Right lobe of liver (tissue), 6 donors: ENCODE data around the gene CCDC178. TPM values are rescaled to one million over a fixed set of nuclear protein-coding genes. Genes with fewer than 3 reads are reported as not detected.

Source experiments
- ATAC-seq, 4 donors: fragments of 200-7000 bp; cut with Tn5 transposase; one replicate each; pipeline ENCODE4 v1.9.1; 2020; ENCODE audit warnings: mild to moderate bottlenecking in 4 of 4, moderate library complexity in 4 of 4
- DNase-seq, 3 donors: peaks; one replicate each; pipeline ENCODE4 v3.0.0-alpha.2; 2020
- H3K27ac ChIP-seq, 3 donors: fragments of 200-600 bp; one replicate each; pipeline ENCODE4 v1.8.0; 2022
- H3K27me3 ChIP-seq, 2 donors: fragments of 200-600 bp; one replicate each; pipeline ENCODE4 v1.8.0; 2022
- H3K36me3 ChIP-seq, 4 donors: fragments of 200-600 bp; sonication (generic) in 1 of 4; one replicate each; pipeline versions ENCODE4 v1.5.1 to v1.8.0; 2017 to 2022; ENCODE audit warnings: control low read depth in 1 of 4
- H3K4me1 ChIP-seq, 4 donors: fragments of 200-600 bp; sonication (generic) in 1 of 4; one replicate each; pipeline versions ENCODE4 v1.5.1 to v1.8.0; 2017 to 2022; ENCODE audit warnings: control low read depth in 1 of 4
- H3K4me3 ChIP-seq, 3 donors: fragments of 200-600 bp; one replicate each; pipeline ENCODE4 v1.8.0; 2022
- H3K9me3 ChIP-seq, 4 donors: fragments of 200-600 bp; sonication (generic) in 1 of 4; one replicate each; pipeline versions ENCODE4 v1.5.1 to v1.8.0; 2017 to 2022; ENCODE audit warnings: control low read depth in 1 of 4
- POLR2A ChIP-seq: fragments of 450-650 bp; IDR thresholded peaks from one replicate; pipeline ENCODE4 v1.6.1; 2017; ENCODE audit warnings: antibody characterized with exemption, mild to moderate bottlenecking
- whole genome bisulfite sequencing: methylation state at CpG from one replicate; pipeline ENCODE4 v1.1.6; 2018; ENCODE audit warnings: low coverage, low lambda C conversion rate; ENCODE audit not compliant: insufficient coverage; ENCODE audit errors: missing lambda C conversion rate; 5-methylcytosine and 5-hydroxymethylcytosine counted together
- intact Hi-C, 2 donors: fragments of 100-400 bp; cut with DNase I; formaldehyde crosslinking; loops; one replicate each; pipeline versions ENCODE4 v1.11.2 to v1.14.1; 2022
- total RNA-seq, 6 experiments: library from RNA; depleted of rRNA in 2 of 6; stranded (reverse); fragments of >200 nt in 2 of 6; fragmentation: NEBNext Ultra II Directional in 3 of 6; extraction: Animal tissue kit (Norgen Biotek cat#: 25700) in 3 of 6; gene quantifications; one replicate each; pipeline versions ENCODE4 v1.1.0 to v1.2.4, GENCODE V29; 2016 to 2023
- TF ChIP-seq, protein P1 (sequence below), 4 donors: fragments of 200-600 bp in 3 of 4; fragments of 450-650 bp in 1 of 4; IDR thresholded peaks; one replicate each; pipeline versions ENCODE4 v1.5.1 to v1.8.0; 2016 to 2022; ENCODE audit warnings: antibody characterized with exemption in 4 of 4, mild to moderate bottlenecking in 2 of 4
- donor health status: DM: no; HTN: yes; CAD: no.
- donor health status: DM: no; HTN: no; CAD: no.
- donor health status: DM: no; HTN: no; CAD: no.
- donor health status: DM: no; HTN: yes; CAD: no.
- donor health status: DM: no; HTN: yes; CAD: no.

Gene CCDC178
- total RNA-seq, 6 experiments from 2014 or later = not detected

DNA sequence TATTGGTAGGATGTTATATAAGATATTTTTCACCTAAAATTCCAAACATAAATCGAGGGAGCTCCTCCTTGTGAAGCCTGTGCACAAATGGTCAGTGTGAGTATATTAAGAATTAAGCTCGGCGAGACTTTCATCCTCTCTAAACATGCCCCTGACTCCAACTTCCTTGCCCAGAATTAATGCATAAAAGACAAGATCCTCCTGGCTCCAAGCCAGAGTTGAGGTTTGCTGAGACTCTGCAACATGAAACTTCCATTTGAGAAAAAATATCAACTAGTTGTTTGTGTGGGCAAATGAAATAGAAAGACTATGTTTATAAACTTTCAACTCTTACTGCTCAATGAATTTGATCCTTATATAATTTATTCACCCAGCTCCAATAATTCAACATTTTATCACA, 68.1 kb downstream of the CCDC178 start:
- TF ChIP-seq POLR2A = no peak
- H3K4me3 ChIP-seq = no peak overlapping the region
- intact Hi-C loops = no loop called here
- no peak for DNase-seq
- H3K36me3 ChIP-seq = no peaks in the 10 kb centered on the region
- H3K27ac ChIP-seq = no peak overlapping the region
- no peaks in the 10 kb centered on the region for H3K27me3 ChIP-seq
- 35% methylated on average over 3 of the region's 3 CpGs for WGBS
- no peaks in the 10 kb centered on the region for H3K4me1 ChIP-seq
- H3K9me3 ChIP-seq = no peaks in the 10 kb centered on the region
- no peak for ATAC-seq

DNA sequence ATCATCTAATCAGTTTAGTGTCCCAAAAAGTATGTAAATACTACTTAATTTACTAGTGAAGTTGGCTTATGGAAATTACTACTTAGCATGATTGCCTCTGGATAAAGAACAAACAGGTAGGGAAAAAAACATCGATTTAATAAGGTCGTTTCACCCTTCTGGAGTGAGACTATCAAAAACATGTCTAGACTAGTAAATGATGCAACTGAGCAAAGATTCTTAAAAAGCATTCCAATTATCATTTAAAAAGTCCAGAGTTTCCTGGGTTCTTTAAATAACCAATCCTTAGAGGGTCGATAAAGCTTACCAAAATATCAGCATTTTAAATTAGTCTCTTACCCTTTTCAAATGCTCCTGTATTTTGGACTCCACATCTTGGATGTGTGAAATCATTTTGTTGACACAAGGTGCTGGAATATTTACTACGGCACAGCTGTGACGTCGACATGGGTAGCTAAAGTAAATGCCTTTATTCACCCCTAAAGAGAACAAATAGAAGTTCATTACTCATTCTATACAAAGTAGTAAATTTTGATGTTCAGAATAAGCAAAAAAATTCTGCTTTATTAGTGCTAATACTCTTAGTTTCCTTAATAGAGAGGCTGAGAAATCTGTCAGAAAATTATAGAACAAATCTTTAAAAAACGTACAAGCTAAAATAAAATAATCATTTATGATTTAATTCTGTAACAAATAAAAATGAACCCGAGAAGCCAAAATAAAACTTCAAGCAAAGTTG, 70.6 kb downstream of the CCDC178 start:
- no peaks in the 10 kb centered on the region for H3K9me3 ChIP-seq
- ATAC-seq (no peak), DNase-seq (no peak)
- no peaks in the 10 kb centered on the region for H3K4me1 ChIP-seq
- H3K27me3 ChIP-seq = no peaks in the 10 kb centered on the region
- H3K4me3 ChIP-seq = no peak overlapping the region
- 42% methylated on average over 8 of the region's 8 CpGs for WGBS
- TF ChIP-seq POLR2A = no peak
- TF ChIP-seq, protein P1, sequence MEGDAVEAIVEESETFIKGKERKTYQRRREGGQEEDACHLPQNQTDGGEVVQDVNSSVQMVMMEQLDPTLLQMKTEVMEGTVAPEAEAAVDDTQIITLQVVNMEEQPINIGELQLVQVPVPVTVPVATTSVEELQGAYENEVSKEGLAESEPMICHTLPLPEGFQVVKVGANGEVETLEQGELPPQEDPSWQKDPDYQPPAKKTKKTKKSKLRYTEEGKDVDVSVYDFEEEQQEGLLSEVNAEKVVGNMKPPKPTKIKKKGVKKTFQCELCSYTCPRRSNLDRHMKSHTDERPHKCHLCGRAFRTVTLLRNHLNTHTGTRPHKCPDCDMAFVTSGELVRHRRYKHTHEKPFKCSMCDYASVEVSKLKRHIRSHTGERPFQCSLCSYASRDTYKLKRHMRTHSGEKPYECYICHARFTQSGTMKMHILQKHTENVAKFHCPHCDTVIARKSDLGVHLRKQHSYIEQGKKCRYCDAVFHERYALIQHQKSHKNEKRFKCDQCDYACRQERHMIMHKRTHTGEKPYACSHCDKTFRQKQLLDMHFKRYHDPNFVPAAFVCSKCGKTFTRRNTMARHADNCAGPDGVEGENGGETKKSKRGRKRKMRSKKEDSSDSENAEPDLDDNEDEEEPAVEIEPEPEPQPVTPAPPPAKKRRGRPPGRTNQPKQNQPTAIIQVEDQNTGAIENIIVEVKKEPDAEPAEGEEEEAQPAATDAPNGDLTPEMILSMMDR (IDR thresholded peaks at IDR 0.05) = no peak
- H3K36me3 ChIP-seq = no peaks in the 10 kb centered on the region
- intact Hi-C loops = no loop called here
- H3K27ac ChIP-seq = no peak overlapping the region

DNA sequence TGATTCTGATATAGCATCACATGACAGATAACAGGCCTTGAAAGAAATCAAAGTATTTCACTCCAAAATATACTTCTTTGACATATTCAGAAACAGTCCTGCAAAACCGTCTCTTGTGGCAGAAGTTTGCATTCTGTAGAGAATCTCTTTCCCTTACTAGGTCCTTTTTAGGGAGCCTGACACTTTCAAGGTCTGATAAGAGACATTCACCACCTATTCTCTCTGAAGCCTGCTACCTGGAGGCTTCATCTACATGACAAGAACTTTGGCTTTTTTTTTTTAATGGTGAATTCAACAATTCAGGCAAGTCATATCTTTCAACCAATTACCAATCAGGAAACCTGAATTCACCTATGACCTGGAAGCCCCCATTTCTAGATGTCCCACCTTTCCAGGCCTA, 83.8 kb downstream of the CCDC178 start:
- Histone ChIP-seq H3K36me3 (no peaks in the 10 kb centered on the region), H3K4me3 (no peak overlapping the region), H3K27ac (no peak overlapping the region), H3K27me3 (no peaks in the 10 kb centered on the region), H3K4me1 (no peaks in the 10 kb centered on the region), H3K9me3 (no peaks in the 10 kb centered on the region)
- intact Hi-C loops = no loop called here
- ATAC-seq (no peak), DNase-seq (no peak)
- TF ChIP-seq, protein P1 (IDR thresholded peaks at IDR 0.05) = no peak
- no peak for TF ChIP-seq POLR2A
- 33% methylated on average over 1 of the region's 1 CpG for WGBS

DNA sequence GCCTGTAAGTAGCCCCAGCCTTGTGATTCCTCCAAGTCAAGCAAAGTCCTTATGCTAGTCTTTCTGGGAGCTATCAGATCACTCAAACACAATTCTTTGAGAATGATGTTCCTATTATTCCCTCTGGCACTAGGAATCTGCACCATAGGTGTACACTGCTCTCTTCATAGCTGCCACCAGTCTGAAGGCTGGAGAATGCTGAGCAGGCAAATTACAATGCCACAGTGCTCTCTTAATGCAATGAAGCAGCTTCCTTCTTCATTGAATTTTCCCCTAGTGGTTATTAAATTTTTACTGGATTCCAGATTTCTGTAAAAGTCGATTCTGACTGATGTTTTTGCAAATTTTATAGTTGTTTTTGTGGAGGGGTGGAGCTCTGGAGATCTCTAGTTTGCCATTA, 84.8 kb downstream of the CCDC178 start:
- Histone ChIP-seq H3K27me3 (no peaks in the 10 kb centered on the region), H3K9me3 (no peaks in the 10 kb centered on the region), H3K36me3 (no peaks in the 10 kb centered on the region), H3K4me1 (no peaks in the 10 kb centered on the region), H3K4me3 (no peak overlapping the region), H3K27ac (no peak overlapping the region)
- DNase-seq = no peak
- intact Hi-C loops = no loop called here
- 26% methylated on average over 1 of the region's 1 CpG for WGBS
- no peak for TF ChIP-seq POLR2A
- TF ChIP-seq, protein P1 (IDR thresholded peaks at IDR 0.05) = no peak
- ATAC-seq = no peak

DNA sequence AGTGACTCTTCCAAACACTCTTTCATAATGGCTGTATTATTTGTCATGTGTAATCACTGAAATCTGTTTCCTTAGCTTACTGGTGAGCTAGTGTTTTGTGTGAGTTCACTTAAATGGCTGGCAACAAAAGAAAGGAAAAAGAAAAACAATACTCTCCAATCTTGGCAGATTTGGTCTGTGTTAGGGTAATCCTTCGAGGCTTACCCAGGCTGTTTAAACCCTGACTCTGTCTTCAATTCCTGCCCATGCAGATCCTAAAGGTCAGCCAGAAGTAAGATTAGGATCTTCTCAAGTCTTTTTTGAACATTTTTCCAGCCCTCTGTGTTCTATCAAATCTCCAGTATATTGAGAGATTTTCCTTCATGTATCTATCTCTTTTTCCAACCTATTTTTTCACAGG, 85.3 kb downstream of the CCDC178 start:
- no peak overlapping the region for H3K27ac ChIP-seq
- H3K4me1 ChIP-seq = no peaks in the 10 kb centered on the region
- H3K36me3 ChIP-seq = no peaks in the 10 kb centered on the region
- TF ChIP-seq POLR2A = no peak
- TF ChIP-seq, protein P1 (IDR thresholded peaks at IDR 0.05) = no peak
- intact Hi-C loops = no loop called here
- H3K9me3 ChIP-seq = no peaks in the 10 kb centered on the region
- ATAC-seq (no peak), DNase-seq (no peak)
- WGBS = 55% methylated on average over 1 of the region's 1 CpG
- no peak overlapping the region for H3K4me3 ChIP-seq
- H3K27me3 ChIP-seq = no peaks in the 10 kb centered on the region
